SH-SY5Y (cell line): Measurements from ENCODE around the gene PHKG2.

Experiments used
- GATA2 ChIP-seq: IDR thresholded peaks from 2 replicates; pipeline ENCODE4 v1.6.1; 2011; ENCODE audit warnings: mild to moderate bottlenecking, low read depth, low read length
- GATA3 ChIP-seq: IDR thresholded peaks from 2 replicates; pipeline ENCODE4 v1.6.1; 2011; ENCODE audit warnings: low read depth, mild to moderate bottlenecking, low read length, moderate library complexity

DNA sequence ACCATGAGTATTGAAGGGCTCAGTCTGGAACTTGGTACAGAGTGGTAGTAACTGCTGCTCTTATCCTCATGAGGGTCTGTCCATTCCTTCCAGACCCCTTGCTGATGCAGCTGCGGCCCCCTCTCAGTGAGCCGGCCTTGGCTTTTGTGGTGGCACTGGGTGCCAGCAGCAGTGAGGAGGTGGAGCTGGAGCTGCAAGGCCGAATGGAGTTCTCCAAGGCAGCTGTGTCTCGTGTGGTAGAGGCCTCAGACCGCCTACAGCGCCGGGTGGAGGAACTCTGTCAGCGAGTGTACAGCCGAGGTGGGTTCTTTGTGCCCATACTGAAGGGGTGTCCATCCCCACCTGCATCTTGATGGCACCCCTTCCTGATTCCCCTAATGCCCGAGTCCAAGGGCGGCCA, 15.9 kb downstream of the PHKG2 start:
- TF ChIP-seq GATA3 (no peak), GATA2 (no peak)
